Left ventricle myocardium inferior (tissue), 1 donor: ENCODE data around the gene UVRAG. TPM values are rescaled to one million over a fixed set of nuclear protein-coding genes. Genes with fewer than 3 reads are reported as not detected.

Source experiments
- DNase-seq: peaks from one replicate; pipeline ENCODE4 v3.0.0-alpha.2; 2020
- H3K27ac ChIP-seq: fragments of 200-600 bp; replicated peaks from 2 replicates; pipeline ENCODE4 v1.8.0; 2021
- H3K27me3 ChIP-seq: fragments of 200-600 bp; 2 replicates; pipeline ENCODE4 v1.8.0; 2021; ENCODE audit warnings: low read depth
- H3K36me3 ChIP-seq: fragments of 200-600 bp; 2 replicates; pipeline ENCODE4 v1.8.0; 2021
- H3K4me1 ChIP-seq: fragments of 200-600 bp; 2 replicates; pipeline ENCODE4 v1.8.0; 2021
- H3K4me3 ChIP-seq: fragments of 200-600 bp; 2 replicates; pipeline ENCODE4 v1.8.0; 2021; ENCODE audit warnings: mild to moderate bottlenecking, moderate library complexity
- H3K9me3 ChIP-seq: fragments of 200-600 bp; replicated peaks from 2 replicates; pipeline ENCODE4 v1.8.0; 2021
- intact Hi-C: fragments of 100-400 bp; cut with micrococcal nuclease; formaldehyde crosslinking; loops from one replicate; pipeline ENCODE4 v1.11.0; 2022
- total RNA-seq: library from RNA; stranded (reverse); fragmentation: NEBNext Ultra II Directional; extraction: Animal tissue kit (Norgen Biotek cat#: 25700); gene quantifications from one replicate; pipeline ENCODE4 v1.2.1, GENCODE V29; 2021
- TF ChIP-seq, protein P1 (sequence below): fragments of 200-600 bp; IDR thresholded peaks from 2 replicates; pipeline ENCODE4 v1.8.0; 2021; ENCODE audit warnings: antibody characterized with exemption, mild to moderate bottlenecking, borderline replicate concordance
- donor health status: DM: no; HTN: yes; CAD: no; lungs with severe emphysema.

Gene UVRAG
- total RNA-seq, 1 donor from 2014 or later, result 11.4 TPM

DNA sequence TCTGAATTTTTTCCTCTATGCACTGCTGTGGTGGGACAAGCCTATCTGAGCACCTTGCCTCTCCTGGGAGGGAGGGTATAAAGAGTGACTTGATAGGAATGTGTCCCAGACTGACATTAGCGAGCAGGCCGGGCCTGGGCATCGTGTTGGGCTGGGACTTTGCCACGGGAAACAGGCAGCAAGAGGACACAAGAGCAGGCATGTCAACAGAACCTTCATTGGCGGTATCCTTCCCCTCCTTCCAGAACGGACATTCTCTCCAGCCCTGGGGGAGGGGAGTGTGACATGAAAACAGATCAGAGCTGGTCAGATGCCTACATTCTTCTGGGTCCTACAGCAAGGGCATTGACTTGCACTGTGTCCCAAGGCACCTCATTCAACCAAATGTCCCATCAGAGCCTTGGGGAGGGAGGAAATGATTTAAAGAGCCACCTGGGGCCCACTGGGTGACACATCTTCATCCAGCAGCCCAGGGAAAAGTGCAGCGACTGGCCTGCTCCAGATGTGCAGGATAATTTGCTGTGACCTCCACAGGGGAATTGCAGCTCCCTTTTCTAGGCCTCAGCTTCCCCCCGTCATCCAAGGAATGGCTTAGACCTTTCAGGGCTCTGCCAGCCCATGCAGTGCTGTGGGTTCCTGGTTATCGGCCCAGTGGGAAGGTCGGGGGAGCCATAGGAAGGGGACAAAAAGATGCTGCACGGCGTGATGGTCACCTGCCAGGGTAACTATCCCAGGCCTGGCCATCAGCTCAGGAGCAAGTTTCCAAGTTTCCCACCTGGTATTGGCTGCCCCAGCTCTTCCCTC, 21.8 kb upstream of the UVRAG start:
- intact Hi-C loops, result no loop called here
- peak overlapping the region; percentile 77 for H3K27ac ChIP-seq
- peak; percentile 62 for DNase-seq

DNA sequence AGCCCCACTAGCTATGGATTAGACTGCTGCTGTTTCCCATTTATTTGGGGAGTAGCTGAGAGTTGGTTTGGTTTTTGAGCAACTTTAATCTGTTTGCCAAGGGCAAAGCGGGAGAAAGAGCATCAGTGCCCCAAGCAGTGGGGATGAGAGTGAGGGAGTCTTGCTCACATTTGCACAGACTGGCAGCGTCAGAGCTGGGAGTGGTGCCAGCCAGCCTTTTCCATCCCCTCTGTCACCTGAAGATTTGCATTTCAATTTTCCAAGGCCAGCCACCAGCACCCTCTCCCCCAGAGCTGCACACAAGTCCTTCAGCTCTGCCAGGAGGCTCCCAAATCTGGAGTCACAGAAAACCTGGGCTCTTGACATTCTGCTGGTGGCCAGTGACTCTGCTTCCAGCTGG, 21.0 kb upstream of the UVRAG start:
- DNase-seq, result peak; percentile 42
- Histone ChIP-seq H3K4me1 (peaks cover 31% of the 10 kb centered on the region), H3K27me3 (no peaks in the 10 kb centered on the region), H3K4me3 (no peak overlapping the region), H3K36me3 (no peaks in the 10 kb centered on the region), H3K9me3 (no peaks in the 10 kb centered on the region), H3K27ac (peak overlapping the region; percentile 77)
- TF ChIP-seq, protein P1, sequence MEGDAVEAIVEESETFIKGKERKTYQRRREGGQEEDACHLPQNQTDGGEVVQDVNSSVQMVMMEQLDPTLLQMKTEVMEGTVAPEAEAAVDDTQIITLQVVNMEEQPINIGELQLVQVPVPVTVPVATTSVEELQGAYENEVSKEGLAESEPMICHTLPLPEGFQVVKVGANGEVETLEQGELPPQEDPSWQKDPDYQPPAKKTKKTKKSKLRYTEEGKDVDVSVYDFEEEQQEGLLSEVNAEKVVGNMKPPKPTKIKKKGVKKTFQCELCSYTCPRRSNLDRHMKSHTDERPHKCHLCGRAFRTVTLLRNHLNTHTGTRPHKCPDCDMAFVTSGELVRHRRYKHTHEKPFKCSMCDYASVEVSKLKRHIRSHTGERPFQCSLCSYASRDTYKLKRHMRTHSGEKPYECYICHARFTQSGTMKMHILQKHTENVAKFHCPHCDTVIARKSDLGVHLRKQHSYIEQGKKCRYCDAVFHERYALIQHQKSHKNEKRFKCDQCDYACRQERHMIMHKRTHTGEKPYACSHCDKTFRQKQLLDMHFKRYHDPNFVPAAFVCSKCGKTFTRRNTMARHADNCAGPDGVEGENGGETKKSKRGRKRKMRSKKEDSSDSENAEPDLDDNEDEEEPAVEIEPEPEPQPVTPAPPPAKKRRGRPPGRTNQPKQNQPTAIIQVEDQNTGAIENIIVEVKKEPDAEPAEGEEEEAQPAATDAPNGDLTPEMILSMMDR, result no peak
- intact Hi-C loops, result no loop called here

More for the DNA sequence above, 21.8 kb upstream of the UVRAG start:
- no peaks in the 10 kb centered on the region for H3K27me3 ChIP-seq
- peaks cover 31% of the 10 kb centered on the region for H3K4me1 ChIP-seq
- H3K36me3 ChIP-seq, result no peaks in the 10 kb centered on the region
- no peaks in the 10 kb centered on the region for H3K9me3 ChIP-seq
- TF ChIP-seq, protein P1, result no peak
- no peak overlapping the region for H3K4me3 ChIP-seq

DNA sequence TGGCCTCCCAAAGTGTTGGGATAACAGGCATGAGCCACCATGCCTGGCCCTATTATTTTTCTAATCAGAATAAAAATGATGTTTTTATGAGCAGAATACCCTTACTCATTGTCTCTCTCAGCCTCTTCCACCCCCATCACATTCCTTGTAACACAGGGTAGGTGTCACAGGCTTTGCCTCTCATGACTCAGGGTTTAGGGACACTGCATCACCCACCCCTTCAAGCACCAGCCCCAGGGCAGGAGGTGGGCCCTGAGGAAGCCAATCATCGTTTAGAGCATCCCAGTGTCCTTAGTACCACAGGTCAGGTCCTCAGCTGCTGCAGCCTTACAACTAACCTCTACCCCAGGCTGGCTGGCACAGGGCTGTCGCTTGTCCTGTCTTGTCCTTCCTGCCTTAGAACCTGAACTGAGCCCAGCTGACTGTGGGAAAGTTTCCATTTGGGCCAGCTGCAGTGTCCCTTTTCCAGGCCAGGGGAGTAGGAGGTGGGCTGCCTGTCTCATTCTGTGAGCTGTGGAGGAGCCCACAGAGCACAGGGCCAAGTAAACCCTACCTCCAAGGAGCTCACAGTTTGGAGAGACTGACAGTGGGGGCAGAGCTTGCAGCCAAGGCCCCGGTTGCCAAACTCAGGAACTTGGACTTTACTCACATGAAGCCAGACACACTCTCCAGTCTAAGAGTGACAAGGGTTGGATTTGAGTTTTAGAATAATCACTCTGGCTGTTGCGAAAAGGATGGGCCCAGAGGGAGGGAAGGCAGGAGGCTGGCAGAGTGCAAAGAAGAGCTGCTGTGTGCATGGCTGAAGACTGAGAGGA, 19.5 kb upstream of the UVRAG start:
- DNase-seq, result no peak

DNA sequence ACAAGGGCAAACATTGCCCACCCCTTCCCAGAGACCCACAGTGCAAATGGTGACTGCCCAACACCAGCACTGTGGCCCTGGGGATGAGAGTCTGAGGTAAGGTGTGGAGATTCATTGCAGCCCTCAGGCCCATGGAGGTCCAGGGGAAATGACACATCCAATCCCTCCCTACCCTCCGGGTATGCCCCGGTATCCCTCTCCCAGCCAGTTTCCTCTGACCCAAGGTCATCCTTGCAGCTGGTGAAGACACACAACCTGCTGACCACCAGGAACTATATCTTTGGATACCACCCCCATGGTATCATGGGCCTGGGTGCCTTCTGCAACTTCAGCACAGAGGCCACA, 18.9 kb upstream of the UVRAG start:
- TF ChIP-seq, protein P1, result no peak
- H3K27ac ChIP-seq, result peak overlapping the region; percentile 63
- intact Hi-C loops, result no loop called here
- no peak overlapping the region for H3K4me3 ChIP-seq
- H3K9me3 ChIP-seq, result no peaks in the 10 kb centered on the region
- no peaks in the 10 kb centered on the region for H3K36me3 ChIP-seq
- no peak for DNase-seq
- no peaks in the 10 kb centered on the region for H3K27me3 ChIP-seq
- peaks cover 31% of the 10 kb centered on the region for H3K4me1 ChIP-seq

More for the DNA sequence above, 19.5 kb upstream of the UVRAG start:
- Histone ChIP-seq H3K36me3 (no peaks in the 10 kb centered on the region), H3K4me3 (no peak overlapping the region), H3K4me1 (peaks cover 31% of the 10 kb centered on the region), H3K27me3 (no peaks in the 10 kb centered on the region), H3K9me3 (no peaks in the 10 kb centered on the region), H3K27ac (peak overlapping the region; percentile 63)
- intact Hi-C loops, result no loop called here
- TF ChIP-seq, protein P1, result no peak

DNA sequence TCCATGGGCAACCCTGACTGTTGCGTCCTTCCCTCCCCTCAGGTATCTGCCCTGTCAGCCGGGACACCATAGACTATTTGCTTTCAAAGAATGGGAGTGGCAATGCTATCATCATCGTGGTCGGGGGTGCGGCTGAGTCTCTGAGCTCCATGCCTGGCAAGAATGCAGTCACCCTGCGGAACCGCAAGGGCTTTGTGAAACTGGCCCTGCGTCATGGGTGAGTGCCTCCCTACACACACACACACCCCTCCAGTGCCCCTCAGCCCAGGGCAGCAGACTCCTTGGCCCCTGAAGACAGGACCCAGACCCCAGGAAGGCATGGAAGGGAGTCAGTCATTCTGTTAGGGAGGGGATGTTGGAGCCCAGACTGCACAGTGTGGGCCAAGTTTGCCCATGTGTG, 17.9 kb upstream of the UVRAG start:
- TF ChIP-seq, protein P1, result no peak
- intact Hi-C loops, result no loop called here
- DNase-seq, result no peak
- H3K27me3 ChIP-seq, result no peaks in the 10 kb centered on the region
- no peaks in the 10 kb centered on the region for H3K9me3 ChIP-seq
- no peak overlapping the region for H3K4me3 ChIP-seq
- no peaks in the 10 kb centered on the region for H3K36me3 ChIP-seq
- no peak overlapping the region for H3K27ac ChIP-seq
- peaks cover 37% of the 10 kb centered on the region for H3K4me1 ChIP-seq
